Smooth muscle cell (in vitro differentiated cells): Measurements from ENCODE around the gene GPR82. TPM values are rescaled to one million over a fixed set of nuclear protein-coding genes. Genes with fewer than 3 reads are reported as not detected.
A peak's percentile ranks its signal among the peaks of the same experiment; 100 is the strongest.

Source experiments
- DNase-seq: peaks from one replicate; lab custom pipeline; 2025; ENCODE audit not compliant: unreplicated experiment; lab: John Stamatoyannopoulos, UW
- H2AFZ ChIP-seq: fragments of 200-600 bp; sonication (generic); 2 replicates; pipeline ENCODE4 v1.6.0; 2016; ENCODE audit warnings: antibody characterized with exemption, low read depth, mild to moderate bottlenecking
- H3F3A ChIP-seq: fragments of 200-600 bp; sonication (generic); 2 replicates; pipeline ENCODE4 v1.6.0; 2017; ENCODE audit warnings: antibody characterized with exemption, low read depth
- H3K27ac ChIP-seq: fragments of 200-600 bp; sonication (generic); 2 replicates; pipeline ENCODE4 v1.5.1; 2016; ENCODE audit warnings: low read depth, mild to moderate bottlenecking
- H3K27me3 ChIP-seq: fragments of 200-600 bp; sonication (generic); 2 replicates; pipeline ENCODE4 v1.6.1; 2016; ENCODE audit warnings: low read depth, mild to moderate bottlenecking
- H3K36me3 ChIP-seq: fragments of 200-600 bp; sonication (generic); 2 replicates; pipeline ENCODE4 v1.5.1; 2016; ENCODE audit warnings: low read depth
- H3K4me1 ChIP-seq: fragments of 200-600 bp; sonication (generic); 2 replicates; pipeline ENCODE4 v1.5.1; 2016; ENCODE audit warnings: low read depth
- H3K4me2 ChIP-seq: fragments of 200-600 bp; sonication (generic); 2 replicates; pipeline ENCODE4 v1.6.0; 2016; ENCODE audit warnings: mild to moderate bottlenecking
- H3K4me3 ChIP-seq: fragments of 200-600 bp; sonication (generic); 2 replicates; pipeline ENCODE4 v1.5.1; 2016; ENCODE audit warnings: mild to moderate bottlenecking
- H3K79me2 ChIP-seq: fragments of 200-600 bp; sonication (generic); 2 replicates; pipeline ENCODE4 v1.6.0; 2016; ENCODE audit warnings: low read depth, mild to moderate bottlenecking
- H3K9ac ChIP-seq: fragments of 200-600 bp; sonication (generic); 2 replicates; pipeline ENCODE4 v1.6.0; 2016; ENCODE audit warnings: low read depth
- H3K9me3 ChIP-seq: fragments of 200-600 bp; sonication (generic); replicated peaks from 2 replicates; pipeline ENCODE4 v1.5.1; 2016; ENCODE audit warnings: low read depth
- H4K20me1 ChIP-seq: fragments of 200-600 bp; sonication (generic); 2 replicates; pipeline ENCODE4 v1.6.0; 2016; ENCODE audit warnings: low read depth
- WGBS: methylation state at CpG from one replicate; pipeline ENCODE4 v1.1.7; 2016; ENCODE audit warnings: low lambda C conversion rate; 5-methylcytosine and 5-hydroxymethylcytosine counted together
- polyA plus RNA-seq: library from polyadenylated mRNA; unstranded; fragments of >200 nt; fragmentation: Nextera tagmentation; extraction: Ambion mirVana; gene quantifications from 2 replicates; pipeline ENCODE4 v1.2.1, GENCODE V29; 2016
- total RNA-seq: library from RNA; depleted of rRNA; stranded (reverse); fragments of >200 nt; gene quantifications from 2 replicates; pipeline ENCODE4 v1.2.3, GENCODE V29; 2014
- TF ChIP-seq, protein P1 (sequence below): fragments of 200-600 bp; sonication (generic); IDR thresholded peaks from 2 replicates; pipeline ENCODE4 v1.5.1; 2017; ENCODE audit warnings: borderline replicate concordance, mild to moderate bottlenecking, antibody characterized with exemption; ENCODE audit not compliant: insufficient read depth, poor library complexity, severe bottlenecking

GPR82 gene
- total and polyA plus RNA-seq, 2 experiments from 2014 or later: 0.11 TPM; not detected in 1

GRCh38 chrX:41730081-41730480 lies 6.1 kb downstream of the GPR82 start:
- Histone ChIP-seq H3K9ac (no peak overlapping the region), H3K27ac (no peak overlapping the region), H3K27me3 (no peaks in the 10 kb centered on the region), H3K79me2 (no peaks in the 10 kb centered on the region), H3K4me3 (no peak overlapping the region), H2AFZ (no peak overlapping the region), H3K36me3 (no peaks in the 10 kb centered on the region), H3K9me3 (no peaks in the 10 kb centered on the region), H3K4me2 (no peak overlapping the region), H3K4me1 (peaks cover 3% of the 10 kb centered on the region), H4K20me1 (no peaks in the 10 kb centered on the region), H3F3A (no peaks in the 10 kb centered on the region)
- TF ChIP-seq, protein P1, sequence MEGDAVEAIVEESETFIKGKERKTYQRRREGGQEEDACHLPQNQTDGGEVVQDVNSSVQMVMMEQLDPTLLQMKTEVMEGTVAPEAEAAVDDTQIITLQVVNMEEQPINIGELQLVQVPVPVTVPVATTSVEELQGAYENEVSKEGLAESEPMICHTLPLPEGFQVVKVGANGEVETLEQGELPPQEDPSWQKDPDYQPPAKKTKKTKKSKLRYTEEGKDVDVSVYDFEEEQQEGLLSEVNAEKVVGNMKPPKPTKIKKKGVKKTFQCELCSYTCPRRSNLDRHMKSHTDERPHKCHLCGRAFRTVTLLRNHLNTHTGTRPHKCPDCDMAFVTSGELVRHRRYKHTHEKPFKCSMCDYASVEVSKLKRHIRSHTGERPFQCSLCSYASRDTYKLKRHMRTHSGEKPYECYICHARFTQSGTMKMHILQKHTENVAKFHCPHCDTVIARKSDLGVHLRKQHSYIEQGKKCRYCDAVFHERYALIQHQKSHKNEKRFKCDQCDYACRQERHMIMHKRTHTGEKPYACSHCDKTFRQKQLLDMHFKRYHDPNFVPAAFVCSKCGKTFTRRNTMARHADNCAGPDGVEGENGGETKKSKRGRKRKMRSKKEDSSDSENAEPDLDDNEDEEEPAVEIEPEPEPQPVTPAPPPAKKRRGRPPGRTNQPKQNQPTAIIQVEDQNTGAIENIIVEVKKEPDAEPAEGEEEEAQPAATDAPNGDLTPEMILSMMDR: no peak
- 47% methylated on average over 2 of the region's 2 CpGs for WGBS
- DNase-seq: no peak

- H3F3A ChIP-seq: no peaks in the 10 kb centered on the region
- 75% methylated on average over 2 of the region's 2 CpGs for WGBS
- DNase-seq: no peak
- peaks cover 3% of the 10 kb centered on the region for H3K4me1 ChIP-seq
- H3K9me3 ChIP-seq: peaks cover 4% of the 10 kb centered on the region
- no peaks in the 10 kb centered on the region for H4K20me1 ChIP-seq
- no peak overlapping the region for H3K27ac ChIP-seq
- H3K36me3 ChIP-seq: no peaks in the 10 kb centered on the region
- TF ChIP-seq, protein P1: no peak
- no peaks in the 10 kb centered on the region for H3K27me3 ChIP-seq
- H3K79me2 ChIP-seq: no peaks in the 10 kb centered on the region
- no peak overlapping the region for H2AFZ ChIP-seq
- no peak overlapping the region for H3K4me2 ChIP-seq
- no peak overlapping the region for H3K4me3 ChIP-seq
- H3K9ac ChIP-seq: no peak overlapping the region
These were observed 8.3 kb downstream of the GPR82 start for GRCh38 chrX:41732260-41732659.

DNA sequence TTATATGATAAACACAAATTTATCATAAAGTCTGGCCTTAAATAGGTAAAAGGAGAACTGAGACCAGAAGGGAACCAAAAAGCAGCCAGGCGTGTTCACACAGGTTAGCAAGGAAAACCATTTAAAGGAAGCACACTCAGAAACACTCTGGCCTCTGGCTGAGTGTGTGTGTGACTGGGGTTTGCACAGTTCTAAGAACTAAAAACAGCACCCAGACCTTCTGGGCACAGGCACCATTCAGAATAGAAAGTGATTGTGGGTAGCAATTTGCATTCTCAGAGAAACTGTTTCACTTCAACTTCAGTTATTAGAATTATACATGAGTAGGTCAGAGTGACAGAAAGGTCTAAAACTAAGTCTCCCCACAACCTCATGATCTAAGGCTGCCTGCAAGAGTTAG lies 10.0 kb downstream of the GPR82 start:
- WGBS: 80% methylated on average over 1 of the region's 1 CpG

GRCh38 chrX:41734530-41734929 lies 10.5 kb downstream of the GPR82 start:
- no peak overlapping the region for H3K4me2 ChIP-seq
- 12% methylated on average over 1 of the region's 1 CpG for WGBS
- TF ChIP-seq, protein P1: peak; percentile 9
- H3K27ac ChIP-seq: no peak overlapping the region
- H3K9me3 ChIP-seq: peaks cover 4% of the 10 kb centered on the region
- H3K4me3 ChIP-seq: no peak overlapping the region
- H3K79me2 ChIP-seq: no peaks in the 10 kb centered on the region
- peaks cover 3% of the 10 kb centered on the region for H3K4me1 ChIP-seq
- no peak overlapping the region for H2AFZ ChIP-seq
- DNase-seq: no peak
- no peaks in the 10 kb centered on the region for H4K20me1 ChIP-seq
- no peak overlapping the region for H3K9ac ChIP-seq
- no peaks in the 10 kb centered on the region for H3K36me3 ChIP-seq
- H3K27me3 ChIP-seq: no peaks in the 10 kb centered on the region
- H3F3A ChIP-seq: no peaks in the 10 kb centered on the region

More for the DNA sequence above, 10.0 kb downstream of the GPR82 start:
- H3K4me3 ChIP-seq: no peak overlapping the region
- peaks cover 4% of the 10 kb centered on the region for H3K9me3 ChIP-seq
- H3K36me3 ChIP-seq: no peaks in the 10 kb centered on the region
- no peak overlapping the region for H3K4me2 ChIP-seq
- no peaks in the 10 kb centered on the region for H3K27me3 ChIP-seq
- no peaks in the 10 kb centered on the region for H3K79me2 ChIP-seq
- H3F3A ChIP-seq: no peaks in the 10 kb centered on the region
- H3K27ac ChIP-seq: no peak overlapping the region
- peaks cover 3% of the 10 kb centered on the region for H3K4me1 ChIP-seq
- H3K9ac ChIP-seq: no peak overlapping the region
- no peak for DNase-seq
- H4K20me1 ChIP-seq: no peaks in the 10 kb centered on the region
- TF ChIP-seq, protein P1: no peak
- no peak overlapping the region for H2AFZ ChIP-seq
